Transverse colon (tissue), 3 donors: ENCODE data around the gene LPCAT1.

Experiments
- EP300 ChIP-seq: sonication (generic); formaldehyde crosslinking; IDR thresholded peaks from one replicate; pipeline ENCODE4 v1.6.1; 2017; ENCODE audit warnings: antibody characterized with exemption, low read depth
- POLR2A ChIP-seq: fragments of 450-650 bp; IDR thresholded peaks from one replicate; pipeline ENCODE4 v1.6.1; 2016; ENCODE audit warnings: antibody characterized with exemption, mild to moderate bottlenecking, moderate library complexity
- TF ChIP-seq, protein P1 (sequence below), 5 experiments: fragments of 200-600 bp in 3 of 5; fragments of 450-650 bp in 2 of 5; sonication (generic) in 3 of 5; IDR thresholded peaks; 1 replicate in 2 of 5; 2 replicates in 3 of 5; pipeline ENCODE4 v1.5.1; 2016 to 2017; ENCODE audit warnings: antibody characterized with exemption in 5 of 5, inconsistent platforms in 3 of 5, mild to moderate bottlenecking in 2 of 5, moderate library complexity in 1 of 5

DNA sequence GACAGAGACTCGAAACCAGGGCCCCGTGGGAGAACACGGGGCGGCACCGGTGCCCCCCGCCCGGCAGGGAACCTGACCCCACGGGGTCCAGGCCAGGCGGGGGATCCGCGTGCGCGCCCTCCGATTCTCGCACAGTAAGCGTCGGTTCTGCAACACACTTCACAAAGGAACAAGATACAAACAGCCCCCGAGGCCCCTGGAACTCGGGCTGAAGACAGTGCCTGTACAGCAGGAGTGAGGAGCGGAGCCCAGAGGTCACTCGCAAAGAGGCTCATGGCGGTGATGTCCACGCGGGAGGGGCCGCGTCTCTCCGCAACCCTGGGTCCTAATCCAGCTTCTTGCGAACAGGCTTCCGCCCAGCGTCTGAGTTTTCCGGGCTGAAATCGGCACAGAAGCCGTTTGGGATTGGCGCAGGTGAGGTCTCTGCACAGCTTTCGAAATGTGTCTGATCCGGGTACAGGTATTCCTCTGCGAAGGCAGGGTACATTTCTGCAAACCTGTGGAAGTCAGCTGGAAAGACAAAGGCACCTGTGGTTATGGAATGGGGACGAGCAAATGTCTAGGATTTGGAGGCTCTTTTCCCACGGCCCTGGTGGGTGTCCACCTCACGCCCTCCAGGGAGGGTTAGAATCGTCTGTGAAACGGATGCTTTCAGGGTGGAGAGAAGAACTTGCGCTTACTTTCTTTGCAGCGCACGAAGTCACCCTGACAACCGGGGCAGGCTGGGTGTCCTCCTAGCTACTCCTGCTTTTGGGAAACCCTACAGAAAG is 60.2 kb downstream of the LPCAT1 start:
- TF ChIP-seq, protein P1, sequence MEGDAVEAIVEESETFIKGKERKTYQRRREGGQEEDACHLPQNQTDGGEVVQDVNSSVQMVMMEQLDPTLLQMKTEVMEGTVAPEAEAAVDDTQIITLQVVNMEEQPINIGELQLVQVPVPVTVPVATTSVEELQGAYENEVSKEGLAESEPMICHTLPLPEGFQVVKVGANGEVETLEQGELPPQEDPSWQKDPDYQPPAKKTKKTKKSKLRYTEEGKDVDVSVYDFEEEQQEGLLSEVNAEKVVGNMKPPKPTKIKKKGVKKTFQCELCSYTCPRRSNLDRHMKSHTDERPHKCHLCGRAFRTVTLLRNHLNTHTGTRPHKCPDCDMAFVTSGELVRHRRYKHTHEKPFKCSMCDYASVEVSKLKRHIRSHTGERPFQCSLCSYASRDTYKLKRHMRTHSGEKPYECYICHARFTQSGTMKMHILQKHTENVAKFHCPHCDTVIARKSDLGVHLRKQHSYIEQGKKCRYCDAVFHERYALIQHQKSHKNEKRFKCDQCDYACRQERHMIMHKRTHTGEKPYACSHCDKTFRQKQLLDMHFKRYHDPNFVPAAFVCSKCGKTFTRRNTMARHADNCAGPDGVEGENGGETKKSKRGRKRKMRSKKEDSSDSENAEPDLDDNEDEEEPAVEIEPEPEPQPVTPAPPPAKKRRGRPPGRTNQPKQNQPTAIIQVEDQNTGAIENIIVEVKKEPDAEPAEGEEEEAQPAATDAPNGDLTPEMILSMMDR (IDR thresholded peaks at IDR 0.05): no peak
- TF ChIP-seq POLR2A: no peak
- TF ChIP-seq EP300: no peak
